Esophagus muscularis mucosa (tissue), 3 donors: Measurements from ENCODE around the gene DMD.

ENCODE experiments used
- POLR2AphosphoS5 ChIP-seq, 2 donors: sonication (generic); formaldehyde crosslinking; IDR thresholded peaks; one replicate each; pipeline ENCODE4 v1.6.1; 2017; ENCODE audit warnings: antibody characterized with exemption in 2 of 2
- TF ChIP-seq, protein P1 (sequence below), 3 experiments: fragments of 200-600 bp in 2 of 3; fragments of 450-650 bp in 1 of 3; sonication (generic) in 2 of 3; IDR thresholded peaks; one replicate each; pipeline ENCODE4 v1.5.1; 2017 to 2019; ENCODE audit warnings: antibody characterized with exemption in 3 of 3, mild to moderate bottlenecking in 2 of 3, moderate library complexity in 1 of 3

DNA sequence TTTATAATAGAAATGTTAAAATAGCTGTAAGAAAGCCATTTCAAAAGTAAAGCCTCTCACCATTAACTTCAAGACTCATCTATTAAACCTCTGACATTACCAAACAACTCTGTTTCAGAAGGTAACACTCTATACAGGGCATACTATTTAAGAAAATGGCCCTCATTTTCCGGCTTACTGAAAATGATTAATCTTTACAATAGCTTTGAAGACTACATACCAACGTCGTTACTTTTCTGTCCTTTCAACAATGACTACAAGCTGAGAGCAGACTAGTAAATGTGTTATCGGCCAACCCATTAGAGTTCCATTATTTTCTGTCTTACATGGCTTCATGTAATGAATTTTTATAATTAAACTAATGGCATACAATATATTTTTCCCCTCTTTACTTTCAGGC lies 1545.9 kb downstream of the DMD start:
- no peak for TF ChIP-seq POLR2AphosphoS5 (IDR thresholded peaks at IDR 0.05)
- TF ChIP-seq, protein P1, sequence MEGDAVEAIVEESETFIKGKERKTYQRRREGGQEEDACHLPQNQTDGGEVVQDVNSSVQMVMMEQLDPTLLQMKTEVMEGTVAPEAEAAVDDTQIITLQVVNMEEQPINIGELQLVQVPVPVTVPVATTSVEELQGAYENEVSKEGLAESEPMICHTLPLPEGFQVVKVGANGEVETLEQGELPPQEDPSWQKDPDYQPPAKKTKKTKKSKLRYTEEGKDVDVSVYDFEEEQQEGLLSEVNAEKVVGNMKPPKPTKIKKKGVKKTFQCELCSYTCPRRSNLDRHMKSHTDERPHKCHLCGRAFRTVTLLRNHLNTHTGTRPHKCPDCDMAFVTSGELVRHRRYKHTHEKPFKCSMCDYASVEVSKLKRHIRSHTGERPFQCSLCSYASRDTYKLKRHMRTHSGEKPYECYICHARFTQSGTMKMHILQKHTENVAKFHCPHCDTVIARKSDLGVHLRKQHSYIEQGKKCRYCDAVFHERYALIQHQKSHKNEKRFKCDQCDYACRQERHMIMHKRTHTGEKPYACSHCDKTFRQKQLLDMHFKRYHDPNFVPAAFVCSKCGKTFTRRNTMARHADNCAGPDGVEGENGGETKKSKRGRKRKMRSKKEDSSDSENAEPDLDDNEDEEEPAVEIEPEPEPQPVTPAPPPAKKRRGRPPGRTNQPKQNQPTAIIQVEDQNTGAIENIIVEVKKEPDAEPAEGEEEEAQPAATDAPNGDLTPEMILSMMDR (IDR thresholded peaks at IDR 0.05): no peak
